GM21423 (cell line): ENCODE results near the gene SIVA1.

ENCODE experiments used
- ATAC-seq: cut with Tn5 transposase; IDR thresholded peaks from one replicate; pipeline ENCODE4 v1.9.1; 2021; ENCODE audit warnings: mild to moderate bottlenecking, moderate library complexity; ENCODE audit not compliant: unreplicated experiment

Gene SIVA1

GRCh38 chr14:104734051-104734587, 18.8 kb upstream of the SIVA1 start:
- no peak for ATAC-seq

- no peak for ATAC-seq
These were observed 18.4 kb upstream of the SIVA1 start for GRCh38 chr14:104734601-104734990.

- no peak for ATAC-seq
These were observed 17.8 kb upstream of the SIVA1 start for GRCh38 chr14:104734991-104735779.

- no peak for ATAC-seq
These were observed 16.9 kb upstream of the SIVA1 start for GRCh38 chr14:104735830-104736642.

- ATAC-seq, result no peak
These were observed 14.4 kb upstream of the SIVA1 start for GRCh38 chr14:104738375-104739019.

GRCh38 chr14:104739026-104739425, 13.9 kb upstream of the SIVA1 start:
- no peak for ATAC-seq

GRCh38 chr14:104739546-104740516, 13.1 kb upstream of the SIVA1 start:
- ATAC-seq, result no peak

GRCh38 chr14:104741108-104741802, 11.7 kb upstream of the SIVA1 start:
- ATAC-seq, result no peak

GRCh38 chr14:104741803-104742251, 11.1 kb upstream of the SIVA1 start:
- no peak for ATAC-seq

GRCh38 chr14:104742586-104743455, 10.1 kb upstream of the SIVA1 start:
- ATAC-seq, result no peak

- no peak for ATAC-seq
These were observed 9.2 kb upstream of the SIVA1 start for GRCh38 chr14:104743461-104744380.

- ATAC-seq, result no peak
These were observed 8.5 kb upstream of the SIVA1 start for GRCh38 chr14:104744484-104744883.

GRCh38 chr14:104745431-104745830, 7.5 kb upstream of the SIVA1 start:
- ATAC-seq, result no peak

- no peak for ATAC-seq
These were observed 6.8 kb upstream of the SIVA1 start for GRCh38 chr14:104746071-104746545.

GRCh38 chr14:104746934-104747481, 5.9 kb upstream of the SIVA1 start:
- ATAC-seq, result no peak

- ATAC-seq, result no peak
These were observed 5.1 kb upstream of the SIVA1 start for GRCh38 chr14:104747876-104748275.

GRCh38 chr14:104749111-104749649, 3.8 kb upstream of the SIVA1 start:
- no peak for ATAC-seq
